Cardiac fibroblast (primary cell): ENCODE measurements around the gene BRMS1.

Experiments used
- DNase-seq, 2 donors: peaks; one replicate each; pipeline versions ENCODE4 v3.0.0 to v3.0.0-alpha.2; 2010; ENCODE audit warnings: low read depth in 2 of 2
- H3K4me3 ChIP-seq, 2 donors: replicated peaks in 1 of 2; 1 replicate in 1 of 2; 2 replicates in 1 of 2; pipeline ENCODE4 v1.5.1; 2011; ENCODE audit warnings: low read depth in 2 of 2, low read length in 2 of 2, mild to moderate bottlenecking in 2 of 2, moderate library complexity in 1 of 2
- TF ChIP-seq, protein P1 (sequence below): IDR thresholded peaks from one replicate; pipeline ENCODE4 v1.5.1; 2011; ENCODE audit warnings: low read depth, mild to moderate bottlenecking, low read length, inconsistent platforms

The BRMS1 gene

DNA sequence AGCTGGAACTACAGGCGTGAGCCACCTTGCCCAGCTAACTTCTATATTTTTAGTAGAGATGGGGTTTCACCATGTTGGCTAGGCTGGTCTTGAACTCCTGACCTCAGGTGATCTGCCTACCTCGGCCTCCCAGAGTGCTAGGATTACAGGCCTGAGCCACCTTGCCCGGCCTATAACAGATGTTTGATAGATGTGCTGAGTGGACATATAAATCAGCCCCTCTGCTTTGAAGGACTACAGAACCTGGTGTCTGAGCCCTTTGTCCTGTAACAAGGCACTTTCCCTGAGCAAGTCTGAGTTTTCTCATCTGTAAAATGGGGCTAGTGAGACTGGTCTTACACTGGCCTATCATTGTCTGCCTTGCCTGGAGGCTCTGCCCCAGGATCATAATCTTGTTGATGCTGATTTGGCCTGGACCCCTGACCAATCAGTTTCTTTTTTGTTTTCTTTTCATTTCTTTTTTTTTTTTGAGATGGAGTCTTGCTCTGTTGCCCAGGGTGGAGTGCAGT, 15.7 kb downstream of the BRMS1 start:
- TF ChIP-seq, protein P1, sequence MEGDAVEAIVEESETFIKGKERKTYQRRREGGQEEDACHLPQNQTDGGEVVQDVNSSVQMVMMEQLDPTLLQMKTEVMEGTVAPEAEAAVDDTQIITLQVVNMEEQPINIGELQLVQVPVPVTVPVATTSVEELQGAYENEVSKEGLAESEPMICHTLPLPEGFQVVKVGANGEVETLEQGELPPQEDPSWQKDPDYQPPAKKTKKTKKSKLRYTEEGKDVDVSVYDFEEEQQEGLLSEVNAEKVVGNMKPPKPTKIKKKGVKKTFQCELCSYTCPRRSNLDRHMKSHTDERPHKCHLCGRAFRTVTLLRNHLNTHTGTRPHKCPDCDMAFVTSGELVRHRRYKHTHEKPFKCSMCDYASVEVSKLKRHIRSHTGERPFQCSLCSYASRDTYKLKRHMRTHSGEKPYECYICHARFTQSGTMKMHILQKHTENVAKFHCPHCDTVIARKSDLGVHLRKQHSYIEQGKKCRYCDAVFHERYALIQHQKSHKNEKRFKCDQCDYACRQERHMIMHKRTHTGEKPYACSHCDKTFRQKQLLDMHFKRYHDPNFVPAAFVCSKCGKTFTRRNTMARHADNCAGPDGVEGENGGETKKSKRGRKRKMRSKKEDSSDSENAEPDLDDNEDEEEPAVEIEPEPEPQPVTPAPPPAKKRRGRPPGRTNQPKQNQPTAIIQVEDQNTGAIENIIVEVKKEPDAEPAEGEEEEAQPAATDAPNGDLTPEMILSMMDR, result no peak
- H3K4me3 ChIP-seq, result no peak overlapping the region
- DNase-seq, result no peak

DNA sequence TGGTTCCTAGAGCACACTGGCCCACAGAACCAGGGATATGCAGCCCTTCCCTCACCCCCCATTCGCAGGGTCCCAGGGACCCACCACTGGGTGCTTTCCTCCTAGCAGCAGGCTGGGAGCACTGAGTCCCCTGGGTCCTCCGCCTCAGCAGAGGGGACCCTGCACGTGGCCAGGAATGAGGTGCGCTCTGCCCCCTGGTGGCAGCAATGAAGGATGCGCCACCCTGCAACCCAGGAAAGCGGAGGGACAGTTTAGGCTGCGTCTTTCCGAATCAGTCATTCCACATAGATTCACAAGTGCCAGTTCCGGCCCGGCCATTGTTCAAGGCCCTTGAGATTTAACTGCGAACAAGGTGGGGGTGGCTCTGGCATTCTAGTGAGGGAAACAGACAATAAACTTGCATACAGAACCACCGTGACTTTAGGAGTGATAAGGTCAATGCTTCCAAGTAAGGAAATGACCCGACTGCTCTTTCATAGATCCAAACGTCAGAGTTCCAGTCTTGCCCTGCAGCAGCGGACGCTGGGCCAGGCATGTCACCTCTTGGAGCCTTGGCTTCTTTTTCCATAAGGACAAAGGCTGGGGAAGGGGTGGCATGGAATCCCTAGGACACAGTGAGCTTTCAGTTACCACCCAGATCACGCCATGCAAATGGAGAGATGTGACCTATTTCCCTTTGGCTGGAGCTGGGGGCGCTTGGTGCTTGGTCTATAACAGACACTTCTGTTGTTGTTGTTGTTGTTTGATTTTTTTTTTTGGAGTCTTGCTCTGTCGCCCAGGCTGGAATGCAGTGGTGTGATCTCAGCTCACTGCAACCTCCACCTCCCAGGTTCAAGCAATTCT, 16.4 kb downstream of the BRMS1 start:
- DNase-seq, result peak; percentile 82 to 87
- H3K4me3 ChIP-seq, result no peak overlapping the region
- TF ChIP-seq, protein P1, result peak; percentile 90

DNA sequence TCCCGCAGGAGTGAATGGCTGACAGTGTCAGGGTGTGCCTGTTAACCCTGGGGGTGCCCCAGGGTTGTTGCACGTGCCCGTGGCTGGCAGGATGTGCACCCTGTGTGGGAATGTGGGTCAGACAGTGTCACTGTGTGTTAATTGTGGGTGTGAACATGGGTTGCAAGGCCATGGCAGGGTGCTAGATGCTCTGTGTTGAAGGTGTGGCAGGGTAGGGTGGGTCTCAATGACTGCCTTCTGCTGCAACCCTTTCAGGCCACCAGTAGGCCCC, 16.9 kb downstream of the BRMS1 start:
- no peak for DNase-seq
- TF ChIP-seq, protein P1, result no peak

DNA sequence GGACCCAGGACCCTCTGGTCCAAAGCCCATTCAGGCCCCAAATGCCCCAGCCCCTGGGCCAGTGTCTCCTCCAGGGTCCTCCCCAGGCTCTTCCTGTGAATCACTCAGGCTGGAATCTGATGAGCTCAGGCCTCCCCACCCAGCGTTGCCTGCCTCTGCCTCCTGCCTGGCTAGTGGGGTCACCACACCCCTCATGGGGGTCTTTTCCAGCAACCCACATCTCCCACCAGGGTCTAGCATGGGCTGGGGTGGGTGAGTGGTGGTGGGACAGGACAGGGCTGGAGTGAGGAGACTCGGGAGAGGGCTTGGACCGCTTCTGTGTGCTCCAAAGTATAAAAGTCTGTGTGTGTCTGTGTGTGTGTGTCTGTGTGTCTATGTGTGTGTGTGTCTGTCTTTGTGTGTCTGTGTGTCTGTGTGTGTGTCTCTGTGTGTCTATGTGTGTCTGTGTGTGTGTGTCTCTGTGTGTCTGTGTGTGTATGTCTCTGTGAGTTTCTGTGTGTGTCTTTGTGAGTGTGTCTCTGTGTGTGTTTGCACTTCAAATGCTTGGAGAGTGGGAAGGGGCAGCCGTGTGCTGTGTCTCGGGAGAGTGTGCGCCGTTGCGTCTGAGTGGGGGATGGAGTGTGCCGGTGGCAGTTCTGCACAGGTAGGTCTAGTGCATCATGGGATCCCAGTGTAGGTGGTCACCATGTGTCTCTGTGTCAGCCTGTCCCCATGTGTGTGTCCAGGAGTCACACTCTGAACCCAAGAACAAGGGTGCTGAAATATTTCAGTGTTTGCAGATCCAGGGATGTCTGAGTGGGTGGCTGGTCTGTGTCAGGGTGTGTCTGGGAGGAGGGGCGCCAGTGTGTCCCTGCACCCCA, 17.5 kb downstream of the BRMS1 start:
- TF ChIP-seq, protein P1, result peak; percentile 19
- peak; percentile 59 to 81 for DNase-seq
- H3K4me3 ChIP-seq, result no peak overlapping the region

More for the DNA sequence above, 16.9 kb downstream of the BRMS1 start:
- H3K4me3 ChIP-seq, result no peak overlapping the region

DNA sequence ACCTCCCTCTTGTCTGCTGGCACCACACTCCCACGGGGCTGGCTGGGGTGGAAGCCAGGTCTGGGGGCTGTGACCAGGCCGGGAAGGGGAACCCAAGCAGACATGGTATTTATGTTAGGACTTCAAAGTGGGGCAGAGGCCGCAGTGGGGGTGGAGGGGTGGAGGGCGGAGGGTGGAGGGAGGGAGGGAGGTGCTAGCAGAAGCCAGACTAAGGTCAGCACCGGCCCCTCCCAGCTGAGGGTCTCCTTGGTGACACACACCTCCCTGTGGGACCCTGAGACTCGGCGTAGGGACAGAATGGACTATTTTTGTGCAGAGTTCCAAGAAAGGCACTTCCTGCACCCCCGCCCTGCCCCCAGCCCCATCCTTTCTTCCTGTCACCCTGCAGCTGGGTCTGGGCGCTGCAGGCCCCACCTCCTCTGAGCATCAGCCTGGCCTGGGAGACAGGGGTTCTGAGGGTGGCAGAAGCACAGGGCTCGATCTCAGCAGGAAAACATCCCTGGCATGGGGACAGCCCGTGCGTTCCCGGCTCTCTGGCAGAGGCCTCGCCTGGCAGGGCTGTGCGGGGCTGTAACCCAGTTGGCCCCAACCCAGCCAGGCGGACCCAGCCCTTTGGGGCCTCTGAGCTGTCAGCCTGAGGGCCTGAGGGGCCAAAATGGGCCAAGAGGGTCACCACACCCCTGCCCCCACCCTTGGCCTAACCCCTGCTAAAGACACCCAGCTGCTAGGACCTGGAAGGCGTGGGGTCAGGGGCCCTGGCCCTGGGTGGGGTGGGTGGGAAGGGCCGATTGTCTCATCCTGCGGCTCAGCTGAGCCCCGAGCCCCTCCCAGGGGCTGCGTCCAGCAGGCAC, 18.4 kb downstream of the BRMS1 start:
- H3K4me3 ChIP-seq, result no peak overlapping the region
- TF ChIP-seq, protein P1, result no peak
- DNase-seq, result peak; percentile 65 to 72

DNA sequence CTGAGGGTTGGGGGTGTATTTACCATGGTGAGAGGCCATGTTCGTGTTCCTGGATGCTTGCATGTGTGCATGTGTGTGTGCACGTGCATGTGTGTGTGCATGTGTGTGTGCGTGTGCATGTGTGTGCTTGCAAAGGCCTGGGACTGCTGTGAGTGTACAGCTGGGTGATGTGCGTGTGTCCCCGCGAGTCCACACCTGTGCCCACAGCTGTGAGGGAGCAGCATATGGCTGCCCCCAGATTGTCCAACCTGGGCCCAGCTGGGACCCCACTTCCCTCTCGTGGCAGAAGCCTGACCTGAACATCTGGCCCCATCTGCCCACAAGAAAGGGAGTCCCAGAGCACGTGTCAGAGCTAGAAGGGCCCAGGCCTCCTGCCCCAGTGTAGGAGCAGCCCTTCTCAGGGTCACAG, 19.6 kb downstream of the BRMS1 start:
- H3K4me3 ChIP-seq, result no peak overlapping the region
- no peak for DNase-seq
- TF ChIP-seq, protein P1, result no peak
